ENCODE data around the gene HOXC9.

Gene HOXC9

DNA sequence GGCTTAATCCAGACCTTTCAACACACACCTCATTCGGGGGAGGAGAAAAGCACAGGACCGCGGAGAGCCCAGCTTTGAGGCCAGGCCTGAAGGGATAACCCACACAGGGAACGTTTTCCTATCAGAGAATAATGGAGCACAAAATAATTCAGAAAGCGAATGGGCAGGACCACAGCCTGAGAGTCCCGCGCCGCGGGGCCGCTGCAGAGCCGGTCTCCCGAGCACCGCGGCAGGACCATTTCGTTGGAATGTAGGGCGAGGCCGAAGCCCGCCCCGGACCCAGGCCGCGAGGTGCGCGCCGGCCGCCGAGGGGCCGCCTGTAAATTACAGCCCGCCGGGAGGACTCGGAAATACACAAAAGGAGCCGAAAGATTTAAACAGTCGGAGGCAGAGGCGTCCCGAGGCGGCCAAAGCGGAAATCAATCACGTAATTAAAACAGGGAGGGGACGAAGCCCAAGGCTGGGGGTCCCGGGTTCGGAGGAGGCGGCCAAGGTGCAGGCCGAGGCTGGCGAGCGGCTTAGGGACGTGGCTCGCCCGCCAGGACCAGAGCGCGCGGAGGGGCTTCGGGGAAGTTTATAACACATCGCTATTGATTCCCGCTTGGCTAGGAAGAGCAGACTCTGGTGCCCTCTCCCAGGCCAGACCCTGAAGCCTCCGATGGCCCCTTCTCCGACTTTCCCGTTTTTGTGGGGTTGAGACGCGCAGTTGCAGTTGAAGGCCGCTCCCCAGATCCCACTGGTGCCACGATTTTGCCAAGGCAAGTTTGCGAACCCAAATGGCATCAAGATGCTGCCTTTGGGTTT is 47.4 kb downstream of the HOXC9 start:
- no peak overlapping the region for H3K27ac ChIP-seq
- TF ChIP-seq, protein P1, sequence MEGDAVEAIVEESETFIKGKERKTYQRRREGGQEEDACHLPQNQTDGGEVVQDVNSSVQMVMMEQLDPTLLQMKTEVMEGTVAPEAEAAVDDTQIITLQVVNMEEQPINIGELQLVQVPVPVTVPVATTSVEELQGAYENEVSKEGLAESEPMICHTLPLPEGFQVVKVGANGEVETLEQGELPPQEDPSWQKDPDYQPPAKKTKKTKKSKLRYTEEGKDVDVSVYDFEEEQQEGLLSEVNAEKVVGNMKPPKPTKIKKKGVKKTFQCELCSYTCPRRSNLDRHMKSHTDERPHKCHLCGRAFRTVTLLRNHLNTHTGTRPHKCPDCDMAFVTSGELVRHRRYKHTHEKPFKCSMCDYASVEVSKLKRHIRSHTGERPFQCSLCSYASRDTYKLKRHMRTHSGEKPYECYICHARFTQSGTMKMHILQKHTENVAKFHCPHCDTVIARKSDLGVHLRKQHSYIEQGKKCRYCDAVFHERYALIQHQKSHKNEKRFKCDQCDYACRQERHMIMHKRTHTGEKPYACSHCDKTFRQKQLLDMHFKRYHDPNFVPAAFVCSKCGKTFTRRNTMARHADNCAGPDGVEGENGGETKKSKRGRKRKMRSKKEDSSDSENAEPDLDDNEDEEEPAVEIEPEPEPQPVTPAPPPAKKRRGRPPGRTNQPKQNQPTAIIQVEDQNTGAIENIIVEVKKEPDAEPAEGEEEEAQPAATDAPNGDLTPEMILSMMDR (conservative IDR thresholded peaks at IDR 0.05): no peak

DNA sequence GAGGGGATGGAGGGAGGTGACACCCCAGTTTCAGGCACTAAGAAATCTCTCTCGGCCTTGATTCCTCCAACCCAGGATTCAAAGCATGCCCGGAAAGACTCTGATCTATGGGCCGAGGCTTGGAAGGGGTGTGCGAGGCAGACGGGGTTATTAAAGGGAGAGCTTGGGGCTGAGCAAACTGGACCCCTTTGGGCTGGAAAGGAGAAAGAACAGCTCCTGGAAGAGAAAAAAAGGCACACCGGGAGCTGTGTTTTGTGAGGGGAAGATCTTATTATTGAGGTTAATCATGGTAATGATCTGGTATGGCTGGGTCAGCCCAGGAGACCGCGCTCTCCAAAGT is 48.0 kb downstream of the HOXC9 start:
- TF ChIP-seq, protein P1 (conservative IDR thresholded peaks at IDR 0.05): no peak
- no peak overlapping the region for H3K27ac ChIP-seq

DNA sequence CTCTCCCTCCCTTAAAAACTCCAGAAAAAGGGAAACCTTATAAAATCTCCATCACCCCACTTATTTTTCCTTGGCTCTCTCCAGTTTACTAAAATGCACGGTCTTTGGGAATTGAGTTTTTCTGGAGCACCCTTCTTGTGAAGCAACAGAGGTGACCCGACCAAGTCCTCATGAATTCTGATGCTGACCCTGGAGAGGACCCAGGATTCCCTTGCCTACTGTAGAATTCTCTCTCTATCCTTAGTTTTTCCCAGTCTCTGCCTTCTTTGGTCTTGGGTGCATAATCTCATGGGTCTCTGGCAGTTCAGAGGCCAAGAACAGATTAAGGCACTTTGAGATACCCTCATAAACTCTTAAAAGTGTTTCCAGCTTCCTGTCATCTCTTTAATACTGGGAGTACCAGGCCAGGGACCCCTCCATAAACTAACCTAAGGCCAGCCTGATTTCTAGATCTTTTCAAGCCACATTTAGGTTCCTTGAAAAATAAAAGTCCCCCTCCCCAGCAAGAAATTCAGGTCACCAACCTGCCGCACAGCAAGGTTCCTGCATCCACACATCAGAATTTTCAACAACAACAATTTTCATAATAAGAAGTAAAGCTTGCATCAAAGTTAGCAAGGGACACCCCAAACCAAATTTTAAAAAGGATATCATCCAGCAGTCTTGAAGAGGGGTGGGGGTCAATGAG is 48.6 kb downstream of the HOXC9 start:
- TF ChIP-seq, protein P1 (conservative IDR thresholded peaks at IDR 0.05): no peak
- H3K27ac ChIP-seq: no peak overlapping the region

DNA sequence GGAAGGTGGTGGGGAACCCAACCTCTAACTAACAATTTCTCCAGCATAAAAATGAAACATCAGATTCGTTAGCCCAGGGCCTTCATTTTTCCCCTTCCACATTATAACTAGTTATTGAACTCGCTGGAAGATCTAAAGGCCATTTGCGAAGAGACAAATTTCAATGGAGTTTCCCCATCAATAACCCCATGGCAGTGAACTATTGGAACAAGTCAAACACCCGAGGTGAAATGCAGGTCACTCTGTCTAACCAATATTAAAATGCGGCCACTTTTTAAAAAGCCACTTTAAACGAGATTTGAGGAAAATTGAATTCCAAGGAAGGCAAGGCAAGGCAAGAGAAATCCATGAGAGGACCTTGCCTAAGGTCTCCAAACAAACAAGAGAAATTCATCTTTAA is 49.1 kb downstream of the HOXC9 start:
- H3K27ac ChIP-seq: no peak overlapping the region
- TF ChIP-seq, protein P1 (conservative IDR thresholded peaks at IDR 0.05): no peak

DNA sequence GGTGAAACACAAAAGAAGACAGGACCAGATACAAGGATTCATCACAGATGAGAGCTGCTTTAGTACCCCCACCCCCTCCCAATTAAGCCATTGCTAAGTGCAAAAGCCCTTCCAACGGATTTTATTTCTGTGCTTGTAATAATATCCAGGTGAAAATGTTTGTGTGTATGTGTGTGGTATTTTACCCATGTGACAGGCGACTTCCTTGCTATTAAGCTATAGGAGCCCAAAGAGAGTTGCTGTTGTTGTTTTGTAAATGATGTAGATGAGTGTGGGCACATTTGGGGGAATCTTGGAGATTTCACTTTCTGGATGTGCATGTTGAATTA is 50.5 kb downstream of the HOXC9 start:
- H3K27ac ChIP-seq: no peak overlapping the region

DNA sequence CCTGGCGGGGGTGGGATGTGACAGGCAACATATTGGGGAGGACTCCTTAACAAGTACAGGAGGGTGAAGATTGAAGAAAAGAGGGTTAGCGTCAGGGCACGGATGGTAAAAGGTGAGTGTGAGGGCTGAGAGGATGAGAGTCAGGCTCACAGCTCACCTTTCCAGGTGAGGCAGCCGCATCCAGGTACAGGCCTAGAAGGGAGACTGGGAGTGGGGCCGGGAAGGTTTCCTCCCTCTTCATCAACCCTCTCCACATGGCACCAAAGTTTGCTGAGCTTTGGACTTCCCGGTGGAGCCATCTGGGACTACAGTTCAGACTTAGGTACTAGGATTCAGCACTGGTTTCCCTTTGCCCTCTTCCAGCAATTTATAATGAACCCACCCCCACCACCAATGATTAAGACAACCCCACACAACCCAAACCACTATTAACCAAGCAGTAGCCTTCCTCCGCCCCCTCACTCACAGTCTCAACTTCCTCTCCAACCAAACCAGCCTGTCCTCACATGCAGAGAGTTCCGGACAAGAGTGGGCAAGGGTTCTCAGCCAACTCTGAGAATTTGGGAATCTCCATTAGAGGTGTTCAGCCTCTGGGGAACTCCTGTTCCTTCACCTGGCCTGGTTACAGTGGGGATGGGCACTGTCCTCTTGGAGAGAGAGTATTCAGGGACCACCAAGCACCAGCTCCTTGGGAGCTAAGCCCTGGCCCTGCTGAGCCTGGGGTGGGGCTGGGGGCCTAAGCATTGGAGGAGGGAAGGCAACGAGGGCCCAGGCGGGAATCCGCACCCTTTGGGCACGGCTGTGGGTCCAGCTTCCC is 51.3 kb downstream of the HOXC9 start:
- peak overlapping the region; percentile 27; the same call in 1 of the 2 replicates for H3K27ac ChIP-seq
- TF ChIP-seq, protein P1 (conservative IDR thresholded peaks at IDR 0.05): no peak; the same call in 1 of the 2 replicates

More for the DNA sequence above, 50.5 kb downstream of the HOXC9 start:
- TF ChIP-seq, protein P1 (conservative IDR thresholded peaks at IDR 0.05): no peak

DNA sequence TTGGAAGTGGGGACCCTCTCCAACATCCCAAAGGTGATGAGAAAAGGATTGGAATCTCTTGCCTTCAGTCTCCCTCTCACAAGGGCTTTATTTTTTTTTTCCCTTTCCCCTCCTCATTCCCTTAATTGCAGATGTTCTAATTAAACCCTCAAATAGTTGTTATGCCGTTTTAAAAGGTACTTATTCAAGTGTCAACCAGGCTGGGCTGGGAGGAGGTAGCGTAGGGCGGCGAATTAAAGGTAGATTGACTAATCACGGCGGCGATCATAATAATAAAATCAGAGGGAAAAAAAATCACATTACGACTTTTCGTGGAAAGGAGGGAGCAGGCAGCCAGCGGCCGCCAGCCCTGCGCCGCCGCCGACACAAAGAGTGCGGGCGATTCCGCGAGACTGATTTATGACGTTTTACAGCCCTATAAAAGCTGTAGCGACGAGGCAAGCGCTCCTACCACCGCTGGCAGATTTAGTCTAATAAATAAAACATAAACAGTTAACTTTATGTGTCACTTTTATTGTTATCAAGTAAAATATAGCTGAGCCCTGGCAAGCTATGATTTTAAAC is 52.0 kb downstream of the HOXC9 start:
- peak overlapping the region; percentile 27 for H3K27ac ChIP-seq

More for the DNA sequence above, 52.0 kb downstream of the HOXC9 start:
- TF ChIP-seq, protein P1 (conservative IDR thresholded peaks at IDR 0.05): no peak
